GM18526 (cell line): Measurements from ENCODE around the gene POU2F3.

Experiments used
- POLR2A ChIP-seq: IDR thresholded peaks from 3 replicates; pipeline ENCODE4 v1.6.1; 2011; ENCODE audit not compliant: insufficient read length; ENCODE audit errors: extremely low read depth

POU2F3 gene

DNA sequence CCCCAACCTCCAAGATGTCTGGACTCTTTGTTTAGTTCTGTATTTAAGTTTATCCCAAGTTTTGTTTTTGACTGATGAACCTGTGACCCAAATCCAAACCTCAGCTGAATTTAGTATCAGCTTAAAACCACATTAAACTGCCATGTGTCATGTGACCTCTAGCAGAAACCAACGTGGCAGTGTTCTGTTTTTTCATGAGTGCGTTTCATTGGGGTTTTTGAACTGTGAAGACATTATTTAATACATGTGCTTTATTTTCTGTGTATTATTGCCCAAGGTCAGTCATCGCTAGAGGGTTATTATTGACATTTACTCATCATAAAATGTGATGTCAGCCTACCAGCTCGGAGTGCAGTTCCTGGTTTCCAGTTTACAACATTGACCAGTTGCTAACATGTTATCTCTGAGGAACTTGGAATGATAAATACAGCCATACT lies 86.9 kb downstream of the POU2F3 start:
- no peak for TF ChIP-seq POLR2A

DNA sequence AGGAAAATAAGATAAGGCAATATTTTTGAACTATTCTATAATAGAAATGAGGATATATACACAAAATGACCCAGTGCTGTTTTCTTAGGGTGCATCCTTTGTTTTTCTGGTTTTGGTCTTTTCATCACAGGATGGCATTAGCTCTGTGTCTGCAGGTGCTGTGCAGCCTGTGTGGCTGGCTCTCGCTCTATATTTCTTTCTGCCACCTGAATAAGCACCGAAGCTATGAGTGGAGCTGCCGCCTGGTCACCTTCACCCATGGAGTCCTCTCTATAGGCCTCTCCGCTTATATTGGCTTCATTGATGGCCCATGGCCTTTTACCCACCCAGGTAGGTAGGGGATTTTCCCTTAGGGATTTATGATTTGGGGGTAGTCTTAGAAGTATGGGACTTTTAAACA lies 87.4 kb downstream of the POU2F3 start:
- TF ChIP-seq POLR2A, result no peak

DNA sequence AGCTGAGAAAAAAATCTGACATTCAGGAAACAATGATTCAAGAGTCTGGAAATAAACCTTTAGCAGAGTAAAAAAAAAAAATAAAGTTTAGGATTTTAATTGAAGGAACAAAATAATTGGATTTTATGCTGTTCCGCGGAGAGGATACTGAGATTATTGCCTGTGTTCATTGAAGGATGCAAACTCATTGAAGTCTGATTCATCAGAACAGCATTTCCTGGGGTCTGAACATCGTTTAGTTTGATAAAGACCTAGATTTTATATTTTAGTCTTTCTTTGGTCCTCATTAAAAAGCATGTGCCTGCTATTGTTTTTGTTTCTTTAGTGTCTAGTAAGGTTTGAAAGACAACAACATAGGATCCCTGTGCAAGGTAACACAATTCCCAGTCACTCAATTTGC lies 89.6 kb downstream of the POU2F3 start:
- TF ChIP-seq POLR2A, result no peak

DNA sequence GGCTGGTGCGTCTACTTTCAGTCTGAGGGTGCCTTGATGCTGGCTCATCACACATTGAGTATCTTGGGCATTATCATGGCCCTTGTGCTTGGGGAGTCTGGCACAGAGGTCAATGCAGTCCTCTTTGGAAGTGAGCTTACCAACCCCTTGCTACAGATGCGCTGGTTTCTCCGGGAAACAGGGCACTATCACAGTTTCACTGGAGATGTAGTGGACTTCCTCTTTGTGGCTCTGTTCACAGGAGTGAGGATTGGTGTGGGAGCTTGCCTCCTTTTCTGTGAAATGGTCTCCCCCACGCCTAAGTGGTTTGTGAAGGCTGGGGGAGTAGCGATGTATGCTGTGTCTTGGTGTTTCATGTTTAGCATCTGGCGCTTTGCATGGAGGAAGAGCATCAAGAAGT lies 90.1 kb downstream of the POU2F3 start:
- TF ChIP-seq POLR2A, result no peak

GRCh38 chr11:120331301-120331996 lies 91.5 kb downstream of the POU2F3 start:
- no peak for TF ChIP-seq POLR2A

DNA sequence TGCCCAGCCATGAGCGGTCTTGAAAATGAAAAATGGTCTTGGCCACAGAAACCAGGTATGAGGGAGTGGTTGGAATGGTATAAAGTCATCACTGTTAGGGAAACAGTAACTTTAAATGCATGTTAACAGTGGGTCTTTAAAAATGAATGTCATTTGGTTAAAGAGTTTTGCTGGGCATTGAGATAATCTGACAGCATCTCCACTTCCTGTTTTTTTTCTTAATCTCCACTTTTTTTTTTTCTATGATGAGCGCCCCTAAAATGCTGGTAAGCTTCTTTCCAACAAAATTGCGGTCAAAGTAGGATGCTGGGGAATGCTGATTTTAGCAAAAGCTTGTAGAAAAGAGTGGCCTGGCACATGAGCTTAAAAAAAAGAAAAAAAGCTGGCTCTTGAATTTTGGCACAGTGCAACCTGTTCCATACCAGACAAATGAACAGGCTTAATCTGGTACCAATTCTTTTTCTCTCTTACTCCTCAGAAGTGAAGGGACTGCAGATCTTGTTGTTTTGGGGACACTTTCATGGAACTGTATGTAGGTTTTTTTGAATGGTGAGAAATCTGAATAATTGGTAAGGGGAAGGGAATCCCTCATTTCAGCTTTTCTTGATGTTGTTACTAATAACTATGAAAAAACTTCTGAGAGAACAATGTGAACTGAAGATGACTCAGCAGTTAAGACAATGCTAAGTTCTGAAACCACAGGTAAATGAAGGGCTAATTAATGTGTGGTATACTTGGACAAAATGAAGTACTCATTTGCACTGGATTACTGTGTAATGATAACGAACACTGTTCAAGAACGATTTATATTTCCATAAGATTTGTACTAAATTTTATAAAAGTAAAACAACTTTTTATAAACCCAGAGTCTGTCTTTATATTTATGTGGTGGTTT lies 93.1 kb downstream of the POU2F3 start:
- no peak for TF ChIP-seq POLR2A

DNA sequence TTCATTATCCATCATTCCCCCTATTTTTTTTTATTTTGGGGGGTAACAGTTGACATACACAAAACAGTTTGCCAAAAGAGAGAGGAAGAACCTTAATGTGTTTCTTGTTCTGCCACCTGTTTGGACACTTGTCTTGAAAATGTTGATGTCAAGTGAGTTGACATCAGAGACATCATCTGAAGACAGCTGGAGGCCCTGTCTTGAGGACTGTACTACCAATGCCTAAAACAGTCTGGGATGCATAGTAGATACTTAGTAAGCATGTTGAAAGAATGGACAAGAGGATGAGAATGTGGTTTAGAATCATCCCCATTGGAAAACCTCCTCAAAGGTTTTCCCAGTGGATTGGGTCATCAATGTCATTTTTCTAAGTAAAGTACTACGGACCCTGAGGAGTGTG lies 93.9 kb downstream of the POU2F3 start:
- no peak for TF ChIP-seq POLR2A

GRCh38 chr11:120334332-120334731 lies 94.4 kb downstream of the POU2F3 start:
- TF ChIP-seq POLR2A, result no peak

DNA sequence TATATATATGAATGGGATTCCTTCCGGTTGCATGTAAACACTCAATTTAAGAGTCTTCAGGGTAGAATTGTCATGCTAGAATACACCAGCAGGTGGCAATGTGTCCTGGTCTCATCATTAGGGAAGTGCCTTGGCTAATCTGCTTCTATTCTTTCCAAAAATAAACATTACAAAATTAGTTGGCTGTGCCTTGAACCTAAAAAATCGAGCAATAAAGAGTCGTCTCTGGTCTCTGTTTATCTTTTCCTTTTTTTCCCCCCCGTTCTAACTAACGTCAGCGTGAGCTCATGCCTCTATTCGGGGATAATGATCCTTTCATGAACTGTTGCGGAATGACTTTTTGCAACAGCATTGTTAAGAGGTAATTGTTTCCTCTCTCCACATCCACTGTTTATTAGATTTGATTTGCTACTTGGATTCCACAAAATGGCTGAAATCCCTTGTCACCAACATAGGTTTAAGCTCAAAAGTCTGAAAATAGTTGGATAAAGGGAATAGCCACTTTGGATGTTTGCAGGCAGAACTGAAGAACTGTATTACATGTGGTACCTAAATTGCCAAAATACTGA lies 95.0 kb downstream of the POU2F3 start:
- no peak for TF ChIP-seq POLR2A

GRCh38 chr11:120335556-120335907 lies 95.6 kb downstream of the POU2F3 start:
- no peak for TF ChIP-seq POLR2A

GRCh38 chr11:120335908-120336640 lies 96.1 kb downstream of the POU2F3 start, which contains the start of gene ARHGEF12:
ARHGEF12 (plus strand) TSS chr11:120336413; CDS start chr11:120337244, 831 bp downstream.
- peak; percentile 73 for TF ChIP-seq POLR2A

DNA sequence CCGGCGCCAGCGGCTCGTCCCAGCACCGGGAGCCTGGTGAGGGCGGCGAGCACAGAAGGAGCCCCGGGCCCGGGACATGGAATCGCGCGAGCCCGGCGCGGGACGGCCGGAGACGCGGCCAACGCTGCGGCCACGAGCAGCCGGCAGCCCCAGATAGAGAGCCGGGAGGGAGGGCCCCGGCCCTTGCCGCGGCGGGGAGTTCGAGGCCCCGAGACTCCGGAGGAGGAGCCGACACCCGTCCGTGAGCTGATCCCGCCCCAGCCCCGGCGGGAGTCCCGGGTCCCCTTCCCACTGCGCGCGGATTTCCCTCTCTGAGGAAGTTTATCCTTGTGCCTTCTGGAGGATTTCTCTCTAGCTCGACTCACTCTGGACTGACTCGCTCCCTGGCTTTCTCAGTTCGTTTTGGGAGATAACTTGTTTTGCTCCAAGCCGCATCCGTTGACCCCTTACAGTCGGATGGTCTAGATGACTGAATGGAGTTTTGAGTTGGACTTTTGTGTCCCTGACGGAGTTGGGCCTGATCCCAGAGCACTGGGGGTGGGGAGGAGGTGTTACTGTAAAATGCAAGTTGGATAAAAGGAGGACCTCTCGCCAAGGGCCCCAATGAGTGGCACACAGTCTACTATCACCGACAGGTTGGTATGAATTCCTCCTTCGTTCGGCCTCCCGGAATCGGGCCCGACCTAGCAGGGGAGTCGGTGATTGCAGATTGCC lies 96.9 kb downstream of the POU2F3 start:
- no peak for TF ChIP-seq POLR2A

GRCh38 chr11:120337355-120338106 lies 97.6 kb downstream of the POU2F3 start:
- TF ChIP-seq POLR2A, result no peak

DNA sequence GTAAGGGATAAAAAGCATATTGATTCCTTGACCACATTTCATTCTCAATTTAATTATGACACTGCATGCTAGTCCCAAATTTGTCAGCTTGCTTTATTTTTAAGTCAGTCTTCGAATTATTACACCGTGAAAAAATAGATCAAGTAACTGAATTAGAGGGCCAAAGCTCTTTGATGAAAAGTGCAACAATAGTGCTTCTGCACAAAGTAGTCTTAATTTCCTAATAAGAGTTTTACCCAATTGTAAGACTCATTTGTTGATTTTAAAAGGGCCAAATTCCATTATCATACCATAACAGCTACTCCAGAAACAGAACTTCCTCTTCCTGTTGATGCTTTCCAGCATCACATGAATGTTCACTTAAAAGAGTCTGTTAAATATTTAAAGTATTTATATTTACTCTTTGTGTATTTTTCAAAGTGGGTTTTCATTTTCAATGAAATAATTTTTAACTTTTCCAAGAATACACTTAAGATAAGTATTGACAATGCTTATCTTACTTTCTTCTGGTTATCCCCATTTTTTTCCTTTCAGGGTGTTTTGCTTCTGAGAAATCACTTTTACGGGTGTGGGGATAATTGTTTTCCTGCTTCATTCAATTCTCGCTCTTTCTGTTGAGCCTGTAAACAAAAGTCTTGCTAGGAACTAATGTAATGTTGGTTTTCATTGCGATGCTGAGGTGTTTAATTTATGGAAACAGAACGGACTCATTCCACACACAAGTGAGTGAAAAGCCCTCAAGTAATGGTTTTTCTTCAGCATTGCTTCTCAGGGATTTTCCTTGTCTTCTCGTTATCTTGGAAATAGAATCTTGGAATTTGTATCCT lies 98.4 kb downstream of the POU2F3 start:
- no peak for TF ChIP-seq POLR2A
